ENCODE data around the gene SAMD3.

SAMD3 gene

GRCh38 chr6:130163266-130163665, 59.5 kb downstream of the SAMD3 start:
- Histone ChIP-seq H3K27me3 (ENCODE audit: low read depth, low read length) (no peaks in the 10 kb centered on the region), H4K20me1 (ENCODE audit: insufficient read depth, low read length) (no peaks in the 10 kb centered on the region), H2AFZ (ENCODE audit: low read depth, low read length) (peak overlapping the region; percentile 45; the same call in 1 of the 2 replicates), H3K9ac (ENCODE audit: low read length) (no peak overlapping the region), H3K79me2 (ENCODE audit: low read length) (no peaks in the 10 kb centered on the region), H3K27ac (ENCODE audit: low read length) (peak overlapping the region; percentile 98; the same call in 1 of the 2 replicates), H3K4me3 (ENCODE audit: low read length) (no peak overlapping the region), H3K36me3 (replicated peaks; ENCODE audit: low read depth, low read length) (peaks cover 9% of the 10 kb centered on the region), H3K4me1 (ENCODE audit: low read length) (peaks cover 47% of the 10 kb centered on the region), H3K9me3 (ENCODE audit: insufficient read depth, low read length) (no peaks in the 10 kb centered on the region), H3K4me2 (ENCODE audit: low read length) (no peak overlapping the region)
- no peak for TF ChIP-seq EZH2phosphoT487 (IDR thresholded peaks at IDR 0.05; ENCODE audit: low read depth)
- TF ChIP-seq, protein P1, sequence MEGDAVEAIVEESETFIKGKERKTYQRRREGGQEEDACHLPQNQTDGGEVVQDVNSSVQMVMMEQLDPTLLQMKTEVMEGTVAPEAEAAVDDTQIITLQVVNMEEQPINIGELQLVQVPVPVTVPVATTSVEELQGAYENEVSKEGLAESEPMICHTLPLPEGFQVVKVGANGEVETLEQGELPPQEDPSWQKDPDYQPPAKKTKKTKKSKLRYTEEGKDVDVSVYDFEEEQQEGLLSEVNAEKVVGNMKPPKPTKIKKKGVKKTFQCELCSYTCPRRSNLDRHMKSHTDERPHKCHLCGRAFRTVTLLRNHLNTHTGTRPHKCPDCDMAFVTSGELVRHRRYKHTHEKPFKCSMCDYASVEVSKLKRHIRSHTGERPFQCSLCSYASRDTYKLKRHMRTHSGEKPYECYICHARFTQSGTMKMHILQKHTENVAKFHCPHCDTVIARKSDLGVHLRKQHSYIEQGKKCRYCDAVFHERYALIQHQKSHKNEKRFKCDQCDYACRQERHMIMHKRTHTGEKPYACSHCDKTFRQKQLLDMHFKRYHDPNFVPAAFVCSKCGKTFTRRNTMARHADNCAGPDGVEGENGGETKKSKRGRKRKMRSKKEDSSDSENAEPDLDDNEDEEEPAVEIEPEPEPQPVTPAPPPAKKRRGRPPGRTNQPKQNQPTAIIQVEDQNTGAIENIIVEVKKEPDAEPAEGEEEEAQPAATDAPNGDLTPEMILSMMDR (IDR thresholded peaks at IDR 0.05; ENCODE audit: low read depth, low read length), result no peak

DNA sequence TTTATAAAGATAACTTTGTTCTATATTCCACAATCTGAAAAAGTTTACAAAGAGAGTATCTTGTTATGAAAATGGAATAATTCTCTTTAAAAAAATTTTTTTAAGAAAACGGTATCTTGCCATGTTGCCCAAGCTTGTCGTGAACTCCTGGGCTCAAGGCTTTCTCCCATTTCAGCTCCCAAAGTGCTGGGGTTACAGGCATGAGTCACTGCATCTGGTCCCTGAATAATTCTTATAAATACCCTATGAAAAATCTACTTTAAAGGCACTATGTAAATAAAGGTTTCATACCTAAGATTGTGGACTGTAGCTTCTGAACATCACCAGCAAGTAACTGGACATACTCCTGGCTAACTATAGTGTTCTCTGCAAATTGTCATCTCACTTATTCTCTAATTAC, 60.3 kb downstream of the SAMD3 start:
- H3K79me2 ChIP-seq (ENCODE audit: low read length), result no peaks in the 10 kb centered on the region
- no peaks in the 10 kb centered on the region for H3K27me3 ChIP-seq (ENCODE audit: low read depth, low read length)
- peak overlapping the region; percentile 96; the same call in 1 of the 2 replicates for H2AFZ ChIP-seq (ENCODE audit: low read depth, low read length)
- TF ChIP-seq EZH2phosphoT487 (IDR thresholded peaks at IDR 0.05; ENCODE audit: low read depth), result no peak
- TF ChIP-seq, protein P1 (IDR thresholded peaks at IDR 0.05; ENCODE audit: low read depth, low read length), result no peak
- H3K4me1 ChIP-seq (ENCODE audit: low read length), result peaks cover 47% of the 10 kb centered on the region
- no peaks in the 10 kb centered on the region for H3K9me3 ChIP-seq (ENCODE audit: insufficient read depth, low read length)
- no peaks in the 10 kb centered on the region for H4K20me1 ChIP-seq (ENCODE audit: insufficient read depth, low read length)
- peak overlapping the region; percentile 62 for H3K4me3 ChIP-seq (ENCODE audit: low read length)
- peak overlapping the region; percentile 82 for H3K4me2 ChIP-seq (ENCODE audit: low read length)
- H3K27ac ChIP-seq (ENCODE audit: low read length), result peak overlapping the region; percentile 98
- H3K9ac ChIP-seq (ENCODE audit: low read length), result peak overlapping the region; percentile 69; the same call in 1 of the 2 replicates
- H3K36me3 ChIP-seq (replicated peaks; ENCODE audit: low read depth, low read length), result peaks cover 13% of the 10 kb centered on the region

- H2AFZ ChIP-seq (ENCODE audit: low read depth, low read length), result peak overlapping the region; percentile 96
- no peaks in the 10 kb centered on the region for H3K9me3 ChIP-seq (ENCODE audit: insufficient read depth, low read length)
- H3K27ac ChIP-seq (ENCODE audit: low read length), result peak overlapping the region; percentile 98
- no peaks in the 10 kb centered on the region for H3K79me2 ChIP-seq (ENCODE audit: low read length)
- peaks cover 13% of the 10 kb centered on the region for H3K36me3 ChIP-seq (replicated peaks; ENCODE audit: low read depth, low read length)
- H4K20me1 ChIP-seq (ENCODE audit: insufficient read depth, low read length), result no peaks in the 10 kb centered on the region
- no peak for TF ChIP-seq EZH2phosphoT487 (IDR thresholded peaks at IDR 0.05; ENCODE audit: low read depth)
- peak overlapping the region; percentile 62 for H3K4me3 ChIP-seq (ENCODE audit: low read length)
- peaks cover 47% of the 10 kb centered on the region for H3K4me1 ChIP-seq (ENCODE audit: low read length)
- peak overlapping the region; percentile 69; the same call in 1 of the 2 replicates for H3K9ac ChIP-seq (ENCODE audit: low read length)
- no peaks in the 10 kb centered on the region for H3K27me3 ChIP-seq (ENCODE audit: low read depth, low read length)
- peak overlapping the region; percentile 82 for H3K4me2 ChIP-seq (ENCODE audit: low read length)
Measured at GRCh38 chr6:130161683-130162404, 60.9 kb downstream of the SAMD3 start.

DNA sequence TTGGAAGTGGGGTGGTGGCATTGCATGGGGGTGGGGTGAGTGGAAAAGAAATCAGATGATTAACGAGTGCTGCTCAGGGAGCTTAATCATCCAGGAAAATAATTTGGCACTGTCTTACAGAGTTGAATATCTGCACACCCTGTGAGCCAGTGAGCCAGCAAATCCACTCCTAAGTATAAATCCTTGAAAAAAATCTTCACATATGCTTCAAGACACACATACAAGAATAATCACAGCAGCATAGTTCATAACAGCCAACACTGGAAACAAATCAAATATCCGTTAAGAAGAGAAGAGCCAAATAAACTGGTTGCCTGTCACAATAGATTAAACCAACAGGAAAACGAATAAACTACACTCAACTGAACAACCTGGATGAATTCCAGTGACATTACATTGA, 62.8 kb downstream of the SAMD3 start:
- H3K27me3 ChIP-seq (ENCODE audit: low read depth, low read length), result no peaks in the 10 kb centered on the region
- peaks cover 51% of the 10 kb centered on the region for H3K4me1 ChIP-seq (ENCODE audit: low read length)
- no peaks in the 10 kb centered on the region for H3K9me3 ChIP-seq (ENCODE audit: insufficient read depth, low read length)
- peaks cover 13% of the 10 kb centered on the region for H3K36me3 ChIP-seq (replicated peaks; ENCODE audit: low read depth, low read length)
- no peak overlapping the region; the same call in 1 of the 2 replicates for H3K27ac ChIP-seq (ENCODE audit: low read length)
- no peak overlapping the region for H3K4me2 ChIP-seq (ENCODE audit: low read length)
- no peaks in the 10 kb centered on the region for H4K20me1 ChIP-seq (ENCODE audit: insufficient read depth, low read length)
- TF ChIP-seq, protein P1 (IDR thresholded peaks at IDR 0.05; ENCODE audit: low read depth, low read length), result no peak
- no peak for TF ChIP-seq EZH2phosphoT487 (IDR thresholded peaks at IDR 0.05; ENCODE audit: low read depth)
- no peak overlapping the region for H3K4me3 ChIP-seq (ENCODE audit: low read length)
- H2AFZ ChIP-seq (ENCODE audit: low read depth, low read length), result no peak overlapping the region
- no peaks in the 10 kb centered on the region for H3K79me2 ChIP-seq (ENCODE audit: low read length)
- no peak overlapping the region for H3K9ac ChIP-seq (ENCODE audit: low read length)
